KMS-11 (cell line): ENCODE data around the gene MYO16.

Experiments
- H2AFZ ChIP-seq: fragments of 200-600 bp; sonication (generic); 2 replicates; pipeline ENCODE4 v1.6.1; 2016; ENCODE audit warnings: antibody characterized with exemption, mixed run types, low read depth
- H3K27ac ChIP-seq: fragments of 200-600 bp; sonication (generic); 2 replicates; pipeline ENCODE4 v1.6.1; 2016; ENCODE audit warnings: mild to moderate bottlenecking, mixed run types
- H3K27me3 ChIP-seq: fragments of 200-600 bp; sonication (generic); 2 replicates; pipeline ENCODE4 v1.6.1; 2017; ENCODE audit warnings: mild to moderate bottlenecking, low read depth, mixed run types, moderate library complexity; ENCODE audit not compliant: insufficient read depth
- H3K36me3 ChIP-seq: fragments of 200-600 bp; sonication (generic); 2 replicates; pipeline ENCODE4 v1.6.1; 2017; ENCODE audit warnings: mild to moderate bottlenecking, mixed run types; ENCODE audit not compliant: insufficient read depth
- H3K4me1 ChIP-seq: fragments of 200-600 bp; sonication (generic); 2 replicates; pipeline ENCODE4 v1.6.1; 2016; ENCODE audit warnings: mild to moderate bottlenecking, low read depth, mixed run types; ENCODE audit not compliant: poor library complexity, severe bottlenecking
- H3K4me2 ChIP-seq: fragments of 200-600 bp; sonication (generic); 2 replicates; pipeline ENCODE4 v1.7.0; 2016; ENCODE audit warnings: mild to moderate bottlenecking, mixed run types
- H3K4me3 ChIP-seq: fragments of 200-600 bp; sonication (generic); IDR thresholded peaks from 2 replicates; pipeline ENCODE4 v1.6.1; 2017; ENCODE audit warnings: low read depth, low read length, mixed read lengths; ENCODE audit not compliant: insufficient read depth
- H3K79me2 ChIP-seq: fragments of 200-600 bp; sonication (generic); 2 replicates; pipeline ENCODE4 v1.6.1; 2016; ENCODE audit warnings: low read depth, mixed run types; ENCODE audit not compliant: insufficient read depth
- H3K9ac ChIP-seq: fragments of 200-600 bp; sonication (generic); 2 replicates; pipeline ENCODE4 v1.6.1; 2016; ENCODE audit warnings: mild to moderate bottlenecking, mixed run types
- H4K20me1 ChIP-seq: fragments of 200-600 bp; sonication (generic); 2 replicates; pipeline ENCODE4 v1.6.1; 2016; ENCODE audit warnings: mild to moderate bottlenecking, mixed run types; ENCODE audit not compliant: insufficient read depth
- CTCF ChIP-seq: fragments of 200-600 bp; sonication (generic); conservative IDR thresholded peaks from 2 replicates; pipeline ENCODE4 v1.6.1; 2017; ENCODE audit warnings: low read depth, mild to moderate bottlenecking, antibody characterized with exemption, low read length, moderate library complexity, mixed read lengths

The MYO16 gene

GRCh38 chr13:108921238-108921637, 291.8 kb downstream of the MYO16 start:
- Histone ChIP-seq H3K4me2 (no peak overlapping the region), H3K27ac (no peak overlapping the region), H3K27me3 (no peaks in the 10 kb centered on the region), H3K4me3 (no peak overlapping the region), H3K9ac (no peak overlapping the region), H2AFZ (no peak overlapping the region), H3K79me2 (no peaks in the 10 kb centered on the region), H3K4me1 (peaks cover 1% of the 10 kb centered on the region), H3K36me3 (no peaks in the 10 kb centered on the region), H4K20me1 (no peaks in the 10 kb centered on the region)
- no peak for TF ChIP-seq CTCF

- no peak overlapping the region for H3K9ac ChIP-seq
- H3K4me1 ChIP-seq, result no peaks in the 10 kb centered on the region
- H3K4me2 ChIP-seq, result no peak overlapping the region
- H3K27me3 ChIP-seq, result no peaks in the 10 kb centered on the region
- H2AFZ ChIP-seq, result no peak overlapping the region
- H3K27ac ChIP-seq, result no peak overlapping the region
- H3K79me2 ChIP-seq, result no peaks in the 10 kb centered on the region
- no peaks in the 10 kb centered on the region for H4K20me1 ChIP-seq
- no peaks in the 10 kb centered on the region for H3K36me3 ChIP-seq
- no peak overlapping the region for H3K4me3 ChIP-seq
- TF ChIP-seq CTCF, result no peak
Measured at GRCh38 chr13:108922108-108922507, 292.7 kb downstream of the MYO16 start.

GRCh38 chr13:108923386-108924047, 294.1 kb downstream of the MYO16 start:
- Histone ChIP-seq H3K79me2 (no peaks in the 10 kb centered on the region), H2AFZ (no peak overlapping the region), H3K36me3 (no peaks in the 10 kb centered on the region), H3K4me3 (no peak overlapping the region), H3K27ac (no peak overlapping the region), H3K4me1 (no peaks in the 10 kb centered on the region), H3K27me3 (no peaks in the 10 kb centered on the region), H3K9ac (no peak overlapping the region), H4K20me1 (no peaks in the 10 kb centered on the region), H3K4me2 (no peak overlapping the region)
- no peak for TF ChIP-seq CTCF

- H3K9ac ChIP-seq, result no peak overlapping the region
- H3K4me3 ChIP-seq, result no peak overlapping the region
- H3K79me2 ChIP-seq, result no peaks in the 10 kb centered on the region
- H3K4me1 ChIP-seq, result no peaks in the 10 kb centered on the region
- no peak overlapping the region for H2AFZ ChIP-seq
- no peaks in the 10 kb centered on the region for H3K27me3 ChIP-seq
- no peak overlapping the region for H3K4me2 ChIP-seq
- no peak for TF ChIP-seq CTCF
- no peak overlapping the region for H3K27ac ChIP-seq
- no peaks in the 10 kb centered on the region for H4K20me1 ChIP-seq
- no peaks in the 10 kb centered on the region for H3K36me3 ChIP-seq
Measured at GRCh38 chr13:108924134-108924533, 294.7 kb downstream of the MYO16 start.
